Measurements from ENCODE around the gene UBR1. TPM values are rescaled to one million over a fixed set of nuclear protein-coding genes. Genes with fewer than 3 reads are reported as not detected.

UBR1 gene
- polyA plus RNA-seq, 5 donors, result 18.3 to 31.3 (median 28.5) TPM

- DNase-seq, result no peak
Measured at GRCh38 chr15:43111354-43111753, 5.5 kb upstream of the UBR1 start.

- no peak for DNase-seq
Measured at GRCh38 chr15:43107751-43108150, 1.9 kb upstream of the UBR1 start.

- no peak for DNase-seq
Measured at GRCh38 chr15:43106486-43106829, 620 bp upstream of the UBR1 start.

- DNase-seq, result peak in 1 of 2 donors; percentile 12
Measured at GRCh38 chr15:43105077-43105736, 631 bp downstream of the UBR1 start.

GRCh38 chr15:43104426-43104825, 1.4 kb downstream of the UBR1 start:
- no peak for DNase-seq

GRCh38 chr15:43103907-43104306, 1.9 kb downstream of the UBR1 start:
- DNase-seq, result no peak

- no peak for DNase-seq
Measured at GRCh38 chr15:43102187-43102586, 3.7 kb downstream of the UBR1 start.

GRCh38 chr15:43100971-43101370, 4.9 kb downstream of the UBR1 start:
- DNase-seq, result no peak

- DNase-seq, result no peak
Measured at GRCh38 chr15:43099105-43099845, 6.6 kb downstream of the UBR1 start.

- DNase-seq, result no peak
Measured at GRCh38 chr15:43096411-43096810, 9.4 kb downstream of the UBR1 start.

- no peak for DNase-seq
Measured at GRCh38 chr15:43095708-43096347, 10.0 kb downstream of the UBR1 start.

GRCh38 chr15:43095243-43095642, 10.6 kb downstream of the UBR1 start:
- DNase-seq, result no peak

GRCh38 chr15:43094416-43095030, 11.3 kb downstream of the UBR1 start:
- no peak for DNase-seq

GRCh38 chr15:43093026-43093425, 12.8 kb downstream of the UBR1 start:
- no peak for DNase-seq

GRCh38 chr15:43091859-43092258, 14.0 kb downstream of the UBR1 start:
- no peak for DNase-seq

- DNase-seq, result no peak
Measured at GRCh38 chr15:43086551-43086950, 19.3 kb downstream of the UBR1 start.

- no peak for DNase-seq
Measured at GRCh38 chr15:43085921-43086320, 19.9 kb downstream of the UBR1 start.

GRCh38 chr15:43082509-43082908, 23.3 kb downstream of the UBR1 start:
- no peak for DNase-seq

GRCh38 chr15:43081283-43081682, 24.6 kb downstream of the UBR1 start:
- no peak for DNase-seq

GRCh38 chr15:43071451-43071850, 34.4 kb downstream of the UBR1 start:
- DNase-seq, result no peak

GRCh38 chr15:43070893-43071292, 34.9 kb downstream of the UBR1 start:
- DNase-seq, result no peak

GRCh38 chr15:43070249-43070648, 35.6 kb downstream of the UBR1 start:
- no peak for DNase-seq
